Measurements from ENCODE around the gene NDST3. TPM values are rescaled to one million over a fixed set of nuclear protein-coding genes. Genes with fewer than 3 reads are reported as not detected.

Gene NDST3
- total and polyA plus RNA-seq, 2 of the 13 experiments (the other 11 are each of a cell fraction or from before 2014, with no cell fraction given): not detected

GRCh38 chr4:118281611-118282442 lies 247.5 kb downstream of the NDST3 start:
- in situ Hi-C loops (cut with HindIII; ENCODE audit: extremely low pct_ligation_motif_present, low pct_unique_long_range_greater_than_20kb): no loop called here
- no TSS peak for BruUV-seq (replicated peaks)
- peak; percentile 20 for ATAC-seq
- Histone ChIP-seq H3K9ac (ENCODE audit: insufficient read depth, low read depth, low read length) (no peak overlapping the region), H3K9me3 (ENCODE audit: low read length) (no peaks in the 10 kb centered on the region), H3K27ac (ENCODE audit: extremely low read length, insufficient read depth, low read length) (peak overlapping the region; percentile 95), H4K20me1 (ENCODE audit: insufficient read depth, low read length) (peaks cover 20% of the 10 kb centered on the region), H2AFZ (ENCODE audit: low read length) (no peak overlapping the region), H3K36me3 (replicated peaks in 1 of 2; ENCODE audit: control insufficient read depth in 1 of 2, insufficient read depth in 2 of 2, low read length in 2 of 2) (peaks cover 1 to 2% of the 10 kb centered on the region in 2 experiments; a peak in 1 of 5 replicates), H3K4me3 (replicated peaks in 1 of 3; ENCODE audit: insufficient read depth in 1 of 3, low read depth in 2 of 3, low read length in 3 of 3) (no peak overlapping the region), H3K4me1 (ENCODE audit: insufficient read depth, low read length) (peaks cover 33% of the 10 kb centered on the region), H3K27me3 (ENCODE audit: control insufficient read depth in 1 of 2, insufficient read depth in 2 of 2, low read length in 2 of 2) (no peaks in the 10 kb centered on the region; a peak in 1 of 5 replicates), H3K79me2 (ENCODE audit: insufficient read depth, low read length) (peaks cover 19% of the 10 kb centered on the region), H3K4me2 (ENCODE audit: low read depth, low read length) (0 out of 2 replicates have a peak overlapping the region, but pooled peaks have one; percentile 77)
- DNase-seq (ENCODE audit: low spot score): peak; percentile 18
- intact Hi-C loops (cut with micrococcal nuclease; ENCODE audit: unreplicated experiment): loop anchor here (1.0 to 5.0 kb wide), 2 partner anchors 71 to 405 kb away; partner anchors contain the start of genes METTL14 and PRSS12
- ChIA-PET POLR2A (no interaction called here), CTCF (ENCODE audit: low intra/inter-chr PET ratio, low total read pairs) (no interaction called here)
- WGBS (ENCODE audit: low lambda C conversion rate): 73% methylated on average over 9 of the region's 9 CpGs
- FAIRE-seq: no peak
- TF ChIP-seq RBM22 (optimal IDR thresholded peaks at IDR 0.05; ENCODE audit: low read length) (peak; percentile 99), ZNF775 (CRISPR knock-in tag; IDR thresholded peaks at IDR 0.05; ENCODE audit: borderline replicate concordance) (no peak), ZNF253 (CRISPR knock-in tag; IDR thresholded peaks at IDR 0.05; ENCODE audit: borderline replicate concordance) (no peak), ARID2 (CRISPR knock-in tag; IDR thresholded peaks at IDR 0.05; ENCODE audit: borderline replicate concordance) (0 out of 2 replicates have a peak, but pooled peaks have one; percentile 49), NFE2L1 (CRISPR knock-in tag; IDR thresholded peaks at IDR 0.05; ENCODE audit: borderline replicate concordance) (no peak), SMYD3 (CRISPR knock-in tag; IDR thresholded peaks at IDR 0.05) (0 out of 2 replicates have a peak, but pooled peaks have one; percentile 40), TARDBP (CRISPR knock-in tag; IDR thresholded peaks at IDR 0.05) (0 out of 2 replicates have a peak, but pooled peaks have one; percentile 30), RAD21 (CRISPR knock-in tag; IDR thresholded peaks at IDR 0.05) (0 out of 2 replicates have a peak, but pooled peaks have one; percentile 13), ZNF362 (CRISPR knock-in tag; IDR thresholded peaks at IDR 0.05; ENCODE audit: borderline replicate concordance) (no peak), RBFOX2 (IDR thresholded peaks at IDR 0.05; ENCODE audit: low read depth, low read length) (peak; percentile 79), MED13 (CRISPR knock-in tag; IDR thresholded peaks at IDR 0.05) (no peak), ZNF619 (CRISPR knock-in tag; IDR thresholded peaks at IDR 0.05) (no peak), ZBTB33 (CRISPR knock-in tag; IDR thresholded peaks at IDR 0.05) (0 out of 2 replicates have a peak, but pooled peaks have one; percentile 13), TCF7 (IDR thresholded peaks at IDR 0.05; ENCODE audit: low read depth) (peak; percentile 16; the same call in 1 of the 2 replicates)
- TF ChIP-seq, protein P1, sequence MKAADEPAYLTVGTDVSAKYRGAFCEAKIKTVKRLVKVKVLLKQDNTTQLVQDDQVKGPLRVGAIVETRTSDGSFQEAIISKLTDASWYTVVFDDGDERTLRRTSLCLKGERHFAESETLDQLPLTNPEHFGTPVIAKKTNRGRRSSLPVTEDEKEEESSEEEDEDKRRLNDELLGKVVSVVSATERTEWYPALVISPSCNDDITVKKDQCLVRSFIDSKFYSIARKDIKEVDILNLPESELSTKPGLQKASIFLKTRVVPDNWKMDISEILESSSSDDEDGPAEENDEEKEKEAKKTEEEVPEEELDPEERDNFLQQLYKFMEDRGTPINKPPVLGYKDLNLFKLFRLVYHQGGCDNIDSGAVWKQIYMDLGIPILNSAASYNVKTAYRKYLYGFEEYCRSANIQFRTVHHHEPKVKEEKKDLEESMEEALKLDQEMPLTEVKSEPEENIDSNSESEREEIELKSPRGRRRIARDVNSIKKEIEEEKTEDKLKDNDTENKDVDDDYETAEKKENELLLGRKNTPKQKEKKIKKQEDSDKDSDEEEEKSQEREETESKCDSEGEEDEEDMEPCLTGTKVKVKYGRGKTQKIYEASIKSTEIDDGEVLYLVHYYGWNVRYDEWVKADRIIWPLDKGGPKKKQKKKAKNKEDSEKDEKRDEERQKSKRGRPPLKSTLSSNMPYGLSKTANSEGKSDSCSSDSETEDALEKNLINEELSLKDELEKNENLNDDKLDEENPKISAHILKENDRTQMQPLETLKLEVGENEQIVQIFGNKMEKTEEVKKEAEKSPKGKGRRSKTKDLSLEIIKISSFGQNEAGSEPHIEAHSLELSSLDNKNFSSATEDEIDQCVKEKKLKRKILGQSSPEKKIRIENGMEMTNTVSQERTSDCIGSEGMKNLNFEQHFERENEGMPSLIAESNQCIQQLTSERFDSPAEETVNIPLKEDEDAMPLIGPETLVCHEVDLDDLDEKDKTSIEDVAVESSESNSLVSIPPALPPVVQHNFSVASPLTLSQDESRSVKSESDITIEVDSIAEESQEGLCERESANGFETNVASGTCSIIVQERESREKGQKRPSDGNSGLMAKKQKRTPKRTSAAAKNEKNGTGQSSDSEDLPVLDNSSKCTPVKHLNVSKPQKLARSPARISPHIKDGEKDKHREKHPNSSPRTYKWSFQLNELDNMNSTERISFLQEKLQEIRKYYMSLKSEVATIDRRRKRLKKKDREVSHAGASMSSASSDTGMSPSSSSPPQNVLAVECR (CRISPR knock-in tag; IDR thresholded peaks at IDR 0.05; ENCODE audit: borderline replicate concordance): no peak
